GM21723 (cell line): ENCODE data around the gene NUDT22.

Experiments
- ATAC-seq: cut with Tn5 transposase; IDR thresholded peaks from one replicate; pipeline ENCODE4 v1.9.1; 2021; ENCODE audit warnings: mild to moderate bottlenecking, moderate library complexity; ENCODE audit not compliant: unreplicated experiment

NUDT22 gene

GRCh38 chr11:64268025-64268892, 42.2 kb downstream of the NUDT22 start:
- no peak for ATAC-seq

DNA sequence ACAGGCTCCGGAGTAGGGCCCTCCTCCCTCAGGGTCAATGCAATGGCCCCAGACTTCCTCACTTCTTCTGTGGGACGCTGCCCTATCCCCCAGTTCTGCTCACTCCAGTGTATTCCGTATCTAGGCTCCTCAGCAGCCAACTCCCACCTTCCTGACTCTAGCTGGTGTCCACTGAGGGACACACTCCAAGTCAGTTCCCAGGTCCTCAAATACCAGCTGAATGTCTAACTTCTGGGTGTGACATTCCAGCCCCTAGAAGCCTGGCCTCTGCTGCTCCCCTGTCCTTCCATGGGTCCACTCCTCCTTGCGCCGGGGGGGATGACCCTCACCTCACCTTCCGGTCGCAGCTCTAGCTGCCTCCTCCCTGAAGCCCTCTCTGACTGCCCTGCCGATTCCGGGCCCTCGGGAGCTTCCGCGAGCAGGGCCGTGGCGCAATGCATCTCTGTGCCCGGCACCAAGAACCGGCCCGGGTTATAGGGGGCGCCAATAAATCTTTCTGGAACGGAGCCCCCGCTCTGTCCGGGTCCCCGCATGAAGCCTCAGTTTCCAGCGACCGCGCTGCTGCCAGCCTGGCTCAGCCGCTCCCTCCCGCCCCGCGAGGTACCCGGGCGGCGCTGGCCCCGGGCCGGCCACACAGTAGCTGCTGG, 42.9 kb downstream of the NUDT22 start:
- peak; percentile 14 for ATAC-seq

GRCh38 chr11:64269540-64270220, 43.6 kb downstream of the NUDT22 start:
- ATAC-seq = peak; percentile 70

DNA sequence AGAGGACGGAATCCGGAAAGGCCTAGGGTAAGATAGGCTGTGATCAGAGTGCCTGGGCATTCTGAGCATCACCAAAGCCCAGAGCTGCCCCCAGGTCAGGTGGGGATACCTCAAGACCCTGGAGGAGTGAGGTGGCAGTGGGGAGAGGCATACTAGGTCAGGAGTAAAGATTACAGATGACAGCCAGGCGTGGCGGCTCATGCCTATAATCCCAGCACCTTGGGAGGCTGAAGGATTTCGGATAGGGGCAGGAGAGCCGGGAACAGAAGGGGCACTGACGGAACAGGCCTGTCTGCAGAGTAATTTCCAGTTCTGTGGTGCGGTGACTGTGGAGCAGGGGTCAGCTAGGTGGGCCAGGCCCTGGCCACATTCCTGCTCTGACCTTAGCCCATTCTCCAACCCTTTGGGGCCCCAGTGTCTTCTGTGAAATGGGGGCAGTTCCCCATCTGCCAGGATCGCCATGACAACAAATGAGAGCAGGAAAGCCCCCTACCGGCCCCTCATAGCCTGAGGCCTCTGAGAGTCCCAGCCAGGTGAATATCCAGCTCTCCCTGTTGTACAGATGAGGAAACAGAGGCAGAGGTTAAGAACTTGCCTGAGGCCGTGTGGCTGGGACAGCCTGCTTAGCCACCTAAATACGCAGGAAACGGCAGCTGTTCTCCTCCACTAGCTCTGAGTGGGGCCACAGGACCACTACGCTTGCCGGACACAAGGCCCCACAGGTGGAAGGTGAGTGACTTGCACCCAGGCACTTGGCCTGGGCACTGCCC, 49.1 kb downstream of the NUDT22 start:
- ATAC-seq = no peak

- no peak for ATAC-seq
Observed at GRCh38 chr11:64275841-64276240, 49.8 kb downstream of the NUDT22 start.

DNA sequence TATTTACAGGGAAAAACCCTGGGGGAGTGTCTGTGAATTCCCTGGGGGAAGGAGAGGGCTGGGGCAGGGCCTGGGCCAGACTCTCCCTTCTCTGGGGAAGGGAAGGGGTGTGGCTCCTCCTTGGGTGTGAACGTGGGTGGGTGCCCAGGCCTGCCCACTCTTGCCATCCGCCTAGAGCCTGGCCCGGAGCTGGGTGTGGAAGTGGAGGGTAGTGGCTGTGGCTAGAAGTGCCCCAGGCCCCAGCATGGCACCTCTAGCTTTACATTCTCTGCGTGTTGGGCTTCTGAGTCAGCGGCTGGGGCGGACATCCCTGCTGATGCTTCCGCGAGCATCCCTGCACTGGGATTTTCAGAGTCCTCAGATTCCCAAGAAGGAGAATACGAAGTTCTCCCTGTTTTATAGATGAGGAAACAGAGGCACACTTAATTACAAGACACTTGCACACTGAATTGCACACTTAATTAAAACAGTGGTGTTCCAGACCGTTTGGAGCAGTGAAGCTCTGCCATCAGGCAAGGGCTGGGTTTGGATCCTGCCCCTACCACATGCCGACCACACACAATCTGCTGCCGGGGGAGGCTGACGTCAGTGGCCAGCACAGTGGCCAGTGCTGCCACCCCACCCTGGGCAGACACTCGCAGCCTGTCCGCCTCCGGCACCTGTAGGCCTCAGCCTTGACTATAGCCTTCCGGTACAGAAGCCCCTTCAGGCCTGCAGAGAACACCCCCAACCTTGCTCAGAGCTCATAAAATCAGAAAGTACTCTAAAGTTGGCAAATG, 50.8 kb downstream of the NUDT22 start:
- no peak for ATAC-seq

GRCh38 chr11:64278576-64279190, 52.6 kb downstream of the NUDT22 start:
- no peak for ATAC-seq
